Duodenal mucosa (tissue), 2 donors: ENCODE measurements around the gene HABP2.

Experiments used
- H3K27ac ChIP-seq: one replicate; pipeline ENCODE4 v1.7.0; 2013; ENCODE audit warnings: low read depth, low read length
- H3K27me3 ChIP-seq, 2 donors: one replicate each; pipeline ENCODE4 v1.7.0; 2013; ENCODE audit warnings: low read length in 2 of 2, control low read depth in 1 of 2; ENCODE audit not compliant: insufficient read depth in 2 of 2, control insufficient read depth in 1 of 2
- H3K36me3 ChIP-seq, 2 donors: one replicate each; pipeline ENCODE4 v1.7.0; 2013; ENCODE audit warnings: low read length in 2 of 2, control low read depth in 1 of 2; ENCODE audit not compliant: insufficient read depth in 2 of 2, control insufficient read depth in 1 of 2
- H3K4me1 ChIP-seq, 2 donors: one replicate each; pipeline ENCODE4 v1.7.0; 2013; ENCODE audit warnings: low read length in 2 of 2, control low read depth in 1 of 2; ENCODE audit not compliant: insufficient read depth in 2 of 2, control insufficient read depth in 1 of 2
- H3K4me3 ChIP-seq, 2 donors: one replicate each; pipeline ENCODE4 v1.7.0; 2013; ENCODE audit warnings: low read length in 2 of 2, low read depth in 1 of 2
- H3K9ac ChIP-seq, 2 donors: one replicate each; pipeline ENCODE4 v1.7.0; 2013; ENCODE audit warnings: low read length in 2 of 2, low read depth in 1 of 2
- H3K9me3 ChIP-seq, 2 donors: one replicate each; pipeline ENCODE4 v1.7.0; 2013; ENCODE audit warnings: low read length in 2 of 2, control low read depth in 1 of 2; ENCODE audit not compliant: control insufficient read depth in 1 of 2

Gene HABP2

DNA sequence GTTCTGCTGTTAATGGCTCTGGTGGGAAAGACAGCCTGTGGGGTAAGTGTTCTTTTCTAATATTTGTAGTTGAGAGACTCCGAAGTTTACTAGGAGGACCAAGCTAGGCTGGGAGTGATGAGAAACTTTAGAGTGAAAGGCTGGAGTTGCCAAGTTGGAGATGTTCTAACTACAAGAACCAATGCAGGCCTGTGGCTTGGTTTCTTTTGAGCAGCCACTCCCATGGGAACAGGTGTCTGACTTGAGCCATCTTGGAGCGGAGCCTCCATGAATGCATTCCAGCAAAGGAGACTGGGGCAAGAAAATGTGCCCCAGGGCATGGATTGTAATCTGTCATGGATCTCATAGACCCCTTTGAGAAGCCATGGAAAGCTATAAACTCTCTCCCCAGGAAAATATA lies 296 bp downstream of the HABP2 start:
- H3K9me3 ChIP-seq = no peaks in the 10 kb centered on the region
- H3K4me1 ChIP-seq = peaks cover 0 to 27% of the 10 kb centered on the region in 2 donors
- H3K4me3 ChIP-seq = no peak overlapping the region
- H3K36me3 ChIP-seq = no peaks in the 10 kb centered on the region
- no peak overlapping the region for H3K27ac ChIP-seq
- H3K9ac ChIP-seq = no peak overlapping the region
- no peaks in the 10 kb centered on the region for H3K27me3 ChIP-seq

DNA sequence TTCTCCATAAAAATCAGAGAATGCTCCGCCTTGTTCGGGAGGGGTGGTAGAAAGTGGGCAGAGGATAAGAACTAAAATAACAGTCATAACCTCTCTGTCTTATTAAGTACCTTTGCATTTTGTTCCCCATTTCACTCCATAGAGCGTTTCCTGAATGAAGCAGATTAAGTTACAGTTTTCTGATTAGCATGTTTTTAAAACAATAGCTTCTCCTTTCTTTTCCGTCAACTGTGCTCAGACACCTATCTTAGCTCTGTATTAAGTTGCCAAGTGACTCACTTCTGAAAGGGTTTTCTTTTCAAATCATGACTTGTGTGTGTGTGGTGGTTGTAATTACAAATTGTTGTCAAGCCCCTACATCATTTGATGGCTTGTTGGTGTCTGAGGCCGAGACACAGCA lies 1.4 kb downstream of the HABP2 start:
- Histone ChIP-seq H3K36me3 (no peaks in the 10 kb centered on the region), H3K27ac (no peak overlapping the region), H3K4me3 (no peak overlapping the region), H3K4me1 (peaks cover 0 to 27% of the 10 kb centered on the region in 2 donors), H3K27me3 (no peaks in the 10 kb centered on the region), H3K9me3 (no peaks in the 10 kb centered on the region), H3K9ac (no peak overlapping the region)

DNA sequence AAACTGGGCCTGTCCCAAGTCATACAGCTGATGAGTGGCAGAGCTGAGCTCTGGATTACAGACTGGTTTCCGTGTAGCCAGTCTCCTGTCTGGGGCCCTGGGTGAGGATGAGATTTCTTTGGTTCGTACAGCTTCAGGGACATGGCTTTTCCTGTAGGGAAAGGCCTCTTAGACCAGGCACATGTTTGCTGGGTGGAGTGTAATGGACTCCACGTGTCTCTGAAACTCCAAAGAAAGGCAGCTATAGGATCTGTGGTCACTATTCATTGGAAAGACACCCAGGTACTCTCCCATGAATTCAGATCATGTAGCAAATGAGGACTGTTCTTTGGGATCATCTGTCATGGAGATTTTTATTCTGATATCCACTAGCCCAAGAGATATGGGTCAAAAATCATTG lies 2.4 kb downstream of the HABP2 start:
- Histone ChIP-seq H3K36me3 (no peaks in the 10 kb centered on the region), H3K9ac (no peak overlapping the region), H3K9me3 (no peaks in the 10 kb centered on the region), H3K27ac (no peak overlapping the region), H3K4me1 (peaks cover 0 to 27% of the 10 kb centered on the region in 2 donors), H3K4me3 (no peak overlapping the region), H3K27me3 (no peaks in the 10 kb centered on the region)

DNA sequence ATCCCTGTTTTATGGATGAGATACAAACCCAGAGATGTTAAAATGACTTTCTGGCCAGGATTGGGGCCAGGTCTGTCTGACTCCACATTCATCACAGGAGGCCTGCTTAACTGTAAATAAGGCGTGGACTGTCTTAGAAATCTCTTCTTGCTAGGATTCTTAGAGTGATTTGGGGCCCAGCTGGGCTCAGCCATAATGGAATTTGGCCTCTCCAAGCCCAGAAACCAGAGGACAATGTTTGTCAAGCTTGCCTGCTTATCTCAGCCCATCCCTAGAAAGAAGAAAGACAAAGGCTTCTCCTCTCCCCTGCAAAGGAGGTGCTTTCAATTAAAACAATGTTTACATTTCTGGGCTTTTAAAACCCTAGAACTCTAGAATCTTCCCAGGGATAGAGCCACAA lies 2.9 kb downstream of the HABP2 start:
- Histone ChIP-seq H3K9ac (no peak overlapping the region), H3K27ac (no peak overlapping the region), H3K4me3 (no peak overlapping the region)

DNA sequence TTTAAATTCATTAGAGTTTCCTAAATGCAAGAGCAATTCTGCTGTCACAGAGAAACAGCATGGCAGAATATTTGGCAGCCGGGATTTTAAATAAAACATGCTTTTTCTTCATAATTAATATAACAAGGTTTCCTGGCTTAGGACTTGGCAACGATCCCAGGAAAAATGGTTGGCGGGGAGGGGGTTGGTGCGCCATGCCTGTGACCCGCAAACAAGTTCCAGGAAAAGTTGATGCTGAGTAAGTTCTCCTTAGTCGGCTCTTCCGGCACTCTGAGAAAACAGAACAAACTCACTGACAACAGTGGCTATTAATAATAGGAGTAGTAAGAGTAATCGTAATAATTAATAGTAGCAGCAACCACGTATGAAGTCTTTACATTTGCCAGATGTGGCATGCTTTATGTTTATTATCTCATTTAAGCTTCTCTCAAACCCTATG lies 4.6 kb downstream of the HABP2 start:
- Histone ChIP-seq H3K27ac (no peak overlapping the region), H3K9ac (no peak overlapping the region), H3K36me3 (no peaks in the 10 kb centered on the region), H3K9me3 (no peaks in the 10 kb centered on the region), H3K4me3 (no peak overlapping the region), H3K27me3 (no peaks in the 10 kb centered on the region), H3K4me1 (peaks cover 0 to 22% of the 10 kb centered on the region in 2 donors)

More for the DNA sequence above, 2.9 kb downstream of the HABP2 start:
- Histone ChIP-seq H3K9me3 (no peaks in the 10 kb centered on the region), H3K27me3 (no peaks in the 10 kb centered on the region), H3K4me1 (peaks cover 0 to 27% of the 10 kb centered on the region in 2 donors), H3K36me3 (no peaks in the 10 kb centered on the region)

DNA sequence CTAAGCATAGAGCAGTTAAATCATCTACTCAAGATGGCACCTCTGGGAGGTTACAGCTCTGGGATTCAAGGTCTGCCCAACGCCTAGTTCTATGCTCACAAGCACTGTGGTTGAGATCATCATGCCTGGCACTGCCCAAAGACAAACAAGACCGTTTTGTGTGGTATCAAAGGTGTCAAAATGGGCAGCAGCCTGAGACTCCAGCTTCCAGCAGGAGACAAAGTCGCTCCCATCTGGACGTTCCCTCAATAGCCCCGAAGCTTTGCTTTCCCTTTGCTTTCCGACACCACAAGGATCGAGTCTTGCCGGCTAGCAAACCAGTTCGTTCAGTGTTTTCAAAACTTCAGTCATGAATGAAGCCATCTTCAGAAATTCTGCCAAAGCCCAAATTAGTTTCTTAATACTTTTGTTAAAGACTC lies 5.1 kb downstream of the HABP2 start:
- H3K4me1 ChIP-seq = peaks cover 0 to 20% of the 10 kb centered on the region in 2 donors
- no peaks in the 10 kb centered on the region for H3K36me3 ChIP-seq
- no peak overlapping the region for H3K9ac ChIP-seq
- H3K4me3 ChIP-seq = no peak overlapping the region
- H3K27me3 ChIP-seq = no peaks in the 10 kb centered on the region
- H3K9me3 ChIP-seq = no peaks in the 10 kb centered on the region
- no peak overlapping the region for H3K27ac ChIP-seq

DNA sequence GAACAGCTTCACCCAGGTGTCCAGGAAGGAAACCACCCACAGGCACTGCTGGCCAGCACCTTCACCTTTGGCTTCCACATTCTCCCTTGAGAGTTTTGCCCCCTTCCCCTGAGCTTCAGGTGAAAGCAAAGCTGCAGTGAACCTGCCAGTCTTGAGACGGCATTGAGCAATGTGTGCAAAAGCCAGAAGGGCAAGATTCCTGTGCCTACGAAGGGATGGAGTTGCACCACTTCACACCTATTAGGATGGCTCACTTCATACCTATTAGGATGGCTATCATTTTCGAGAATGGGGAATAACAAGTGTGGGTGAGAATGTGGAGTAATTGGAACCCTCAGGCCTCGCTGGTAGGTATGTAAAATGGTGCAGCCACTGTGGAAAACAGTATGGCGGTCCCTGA lies 7.2 kb downstream of the HABP2 start:
- H3K9ac ChIP-seq = no peak overlapping the region
- no peak overlapping the region for H3K27ac ChIP-seq
- peaks cover 4 to 22% of the 10 kb centered on the region in 2 donors for H3K4me1 ChIP-seq
- no peak overlapping the region for H3K4me3 ChIP-seq
- no peaks in the 10 kb centered on the region for H3K36me3 ChIP-seq
- H3K9me3 ChIP-seq = no peaks in the 10 kb centered on the region
- H3K27me3 ChIP-seq = no peaks in the 10 kb centered on the region

DNA sequence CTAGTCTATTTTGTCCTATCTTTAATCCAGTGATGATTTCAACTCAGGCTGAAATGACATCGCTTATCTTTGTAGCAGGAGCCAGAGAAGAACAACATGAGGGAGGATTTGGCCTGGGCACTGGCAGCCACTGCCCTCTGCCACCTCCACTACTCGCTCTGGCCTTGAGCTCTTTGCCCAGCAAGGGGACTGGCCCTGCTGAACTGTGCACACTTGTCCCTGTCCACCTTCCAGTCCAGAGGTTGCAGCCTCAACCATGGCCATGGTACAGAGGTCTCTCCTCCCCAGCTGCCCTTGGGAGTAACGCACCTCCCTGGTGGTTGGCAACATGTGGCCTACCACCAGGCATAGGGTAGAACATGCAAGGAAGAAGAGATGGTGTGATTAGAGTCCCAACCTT lies 8.4 kb downstream of the HABP2 start:
- no peaks in the 10 kb centered on the region for H3K9me3 ChIP-seq
- H3K27ac ChIP-seq = no peak overlapping the region
- no peaks in the 10 kb centered on the region for H3K27me3 ChIP-seq
- no peaks in the 10 kb centered on the region for H3K36me3 ChIP-seq
- H3K4me1 ChIP-seq = peaks cover 4 to 13% of the 10 kb centered on the region in 2 donors
- H3K4me3 ChIP-seq = no peak overlapping the region
- H3K9ac ChIP-seq = no peak overlapping the region

DNA sequence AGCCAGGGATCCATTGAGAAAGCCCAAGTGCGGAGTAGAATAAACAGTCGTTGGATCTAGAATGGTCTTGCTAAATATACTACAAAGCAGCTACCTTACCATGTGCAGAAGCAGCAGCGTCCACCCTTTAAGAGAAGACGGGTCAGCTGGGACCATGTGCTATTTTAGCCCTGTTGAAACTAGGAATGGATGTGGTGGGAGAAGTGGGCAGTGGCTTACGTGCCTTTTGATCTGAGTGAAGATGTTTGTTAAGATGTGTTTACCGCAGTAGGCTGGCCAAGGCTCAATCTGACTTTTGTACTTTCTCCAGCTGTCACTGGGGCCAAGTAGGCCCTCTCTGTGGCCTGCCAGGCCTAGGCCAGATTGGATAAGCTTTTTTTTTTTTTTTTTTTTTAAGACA lies 9.2 kb downstream of the HABP2 start:
- H3K9me3 ChIP-seq = no peaks in the 10 kb centered on the region
- H3K9ac ChIP-seq = no peak overlapping the region
- no peaks in the 10 kb centered on the region for H3K36me3 ChIP-seq
- no peak overlapping the region for H3K27ac ChIP-seq
- H3K4me3 ChIP-seq = no peak overlapping the region
- peaks cover 4 to 11% of the 10 kb centered on the region in 2 donors for H3K4me1 ChIP-seq
- no peaks in the 10 kb centered on the region for H3K27me3 ChIP-seq

DNA sequence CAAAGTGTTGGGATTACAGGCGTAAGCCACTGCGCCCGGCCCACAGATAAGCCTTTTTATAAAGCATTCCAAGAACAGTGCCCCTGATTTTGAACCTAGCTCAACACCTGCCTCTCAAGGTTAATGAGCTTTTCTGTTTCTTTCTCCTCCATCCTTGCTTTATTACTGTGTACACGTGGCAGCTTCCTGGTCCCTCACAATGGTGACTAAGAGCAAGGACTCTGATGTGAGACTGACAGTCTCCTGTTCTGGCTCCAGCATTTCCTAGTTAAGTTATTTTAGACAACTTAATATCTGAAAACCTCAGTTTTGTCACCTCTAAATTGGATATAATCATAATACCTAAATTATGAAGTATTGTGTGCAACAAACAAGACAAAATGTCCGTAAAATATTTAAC lies 9.9 kb downstream of the HABP2 start:
- Histone ChIP-seq H3K9me3 (no peaks in the 10 kb centered on the region), H3K36me3 (no peaks in the 10 kb centered on the region), H3K4me3 (no peak overlapping the region), H3K4me1 (peaks cover 4 to 11% of the 10 kb centered on the region in 2 donors), H3K27ac (no peak overlapping the region), H3K9ac (no peak overlapping the region), H3K27me3 (no peaks in the 10 kb centered on the region)
